Thyroid gland (tissue), 4 donors: ENCODE measurements around the gene MCM10. TPM values are rescaled to one million over a fixed set of nuclear protein-coding genes. Genes with fewer than 3 reads are reported as not detected.
A peak's percentile ranks its signal among the peaks of the same experiment; 100 is the strongest.
"Not testable (repeated sequence)": the region's sequence is repeated elsewhere in the genome, so short reads cannot be mapped to it uniquely, and the experiment has no call there.

Source experiments
- DNase-seq, 2 donors: peaks; one replicate each; pipeline ENCODE4 v3.0.0-alpha.2; 2019
- H3K27ac ChIP-seq, 3 donors: fragments of 200-600 bp; sonication (generic); 1 replicate in 2 of 3; 2 replicates in 1 of 3; pipeline ENCODE4 v1.5.1; 2016 to 2019; ENCODE audit warnings: mild to moderate bottlenecking in 1 of 3, moderate library complexity in 1 of 3
- H3K27me3 ChIP-seq: fragments of 200-600 bp; sonication (generic); one replicate; pipeline ENCODE4 v1.5.1; 2019
- H3K36me3 ChIP-seq, 2 donors: fragments of 200-600 bp; sonication (generic); one replicate each; pipeline ENCODE4 v1.5.1; 2016 to 2019
- H3K4me1 ChIP-seq, 2 donors: fragments of 200-600 bp; sonication (generic); one replicate each; pipeline ENCODE4 v1.5.1; 2017 to 2019
- H3K4me3 ChIP-seq, 3 donors: fragments of 200-600 bp; sonication (generic); replicated peaks in 1 of 3; 1 replicate in 2 of 3; 2 replicates in 1 of 3; pipeline ENCODE4 v1.5.1; 2016; ENCODE audit warnings: mild to moderate bottlenecking in 1 of 3
- H3K9me3 ChIP-seq: fragments of 200-600 bp; sonication (generic); one replicate; pipeline ENCODE4 v1.5.1; 2017
- CTCF ChIP-seq, 6 experiments: fragments of 200-600 bp in 3 of 6; fragments of 450-650 bp in 3 of 6; sonication (generic) in 3 of 6; IDR thresholded peaks; one replicate each; pipeline ENCODE4 v1.5.1; 2016 to 2019; ENCODE audit warnings: antibody characterized with exemption in 6 of 6, mild to moderate bottlenecking in 2 of 6, inconsistent platforms in 1 of 6, moderate library complexity in 1 of 6
- POLR2A ChIP-seq, 2 donors: fragments of 450-650 bp; IDR thresholded peaks; one replicate each; pipeline ENCODE4 v1.6.1; 2017; ENCODE audit warnings: antibody characterized with exemption in 2 of 2, mild to moderate bottlenecking in 2 of 2, moderate library complexity in 1 of 2
- WGBS, 2 donors: methylation state at CpG; one replicate each; pipeline ENCODE4 v1.1.5; 2017; 5-methylcytosine and 5-hydroxymethylcytosine counted together
- intact Hi-C: fragments of 100-400 bp; cut with DNase I; formaldehyde crosslinking; loops from one replicate; pipeline ENCODE4 v1.15.1; 2023
- total RNA-seq, 4 donors: library from RNA; depleted of rRNA; stranded (reverse); fragments of >200 nt; gene quantifications; one replicate each; pipeline ENCODE4 v1.2.3, GENCODE V29; 2016

Gene MCM10
- total RNA-seq, 4 donors from 2014 or later, result 0.24 to 1.4 (median 0.49) TPM

GRCh38 chr10:13147161-13147560, 14.2 kb upstream of the MCM10 start:
- no peak overlapping the region for H3K27ac ChIP-seq
- no peak for DNase-seq
- H3K36me3 ChIP-seq, result no peaks in the 10 kb centered on the region
- no peaks in the 10 kb centered on the region for H3K9me3 ChIP-seq
- intact Hi-C loops, result no loop called here
- H3K4me1 ChIP-seq, result peaks cover 0 to 6% of the 10 kb centered on the region in 2 donors
- H3K4me3 ChIP-seq, result no peak overlapping the region
- no peak for TF ChIP-seq CTCF (IDR thresholded peaks at IDR 0.05)
- no peak for TF ChIP-seq POLR2A (IDR thresholded peaks at IDR 0.05)
- no peaks in the 10 kb centered on the region for H3K27me3 ChIP-seq

DNA sequence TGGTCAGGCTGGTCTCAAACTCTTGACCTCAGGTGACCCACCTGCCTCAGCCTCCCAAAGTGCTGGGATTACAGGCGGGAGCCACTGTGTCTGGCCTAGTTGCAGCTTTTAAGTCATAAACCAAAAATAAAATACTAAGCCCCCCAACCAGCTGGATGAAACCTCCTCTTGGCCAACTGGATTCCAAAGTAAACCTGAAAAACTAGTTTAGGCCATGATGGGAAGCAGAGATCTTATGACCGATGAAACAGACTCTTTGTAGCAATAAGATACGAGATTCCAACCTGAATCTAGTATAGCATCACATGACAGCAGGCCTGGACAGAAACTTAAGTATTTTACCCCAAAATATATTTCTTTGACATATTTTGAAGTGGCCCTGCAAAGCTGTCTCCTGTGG, 9.1 kb upstream of the MCM10 start:
- no peaks in the 10 kb centered on the region for H3K27me3 ChIP-seq
- intact Hi-C loops, result no loop called here
- no peaks in the 10 kb centered on the region for H3K36me3 ChIP-seq
- TF ChIP-seq POLR2A (IDR thresholded peaks at IDR 0.05) (no peak), CTCF (IDR thresholded peaks at IDR 0.05) (no peak)
- DNase-seq, result no peak
- H3K4me3 ChIP-seq, result no peak overlapping the region
- no peak overlapping the region for H3K27ac ChIP-seq
- H3K4me1 ChIP-seq, result no peaks in the 10 kb centered on the region
- 67 to 72% methylated on average over 3 of the region's 3 CpGs for WGBS, 2 donors
- H3K9me3 ChIP-seq, result no peaks in the 10 kb centered on the region

DNA sequence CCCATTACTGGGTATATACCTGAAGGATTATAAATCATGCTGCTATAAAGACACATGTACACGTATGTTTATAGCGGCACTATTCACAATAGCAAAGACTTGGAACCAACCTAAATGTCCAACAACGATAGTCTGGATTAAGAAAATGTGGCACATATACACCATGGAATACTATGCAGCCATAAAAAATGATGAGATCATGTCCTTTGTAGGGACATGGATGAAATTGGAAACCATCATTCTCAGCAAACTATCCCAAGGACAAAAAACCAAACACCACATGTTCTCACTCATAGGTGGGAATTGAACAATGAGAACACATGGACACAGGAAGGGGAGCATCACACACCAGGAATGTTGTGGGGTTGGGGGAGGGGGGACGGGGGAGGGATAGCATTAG, 5.5 kb upstream of the MCM10 start:
- intact Hi-C loops, result not testable (repeated sequence)

DNA sequence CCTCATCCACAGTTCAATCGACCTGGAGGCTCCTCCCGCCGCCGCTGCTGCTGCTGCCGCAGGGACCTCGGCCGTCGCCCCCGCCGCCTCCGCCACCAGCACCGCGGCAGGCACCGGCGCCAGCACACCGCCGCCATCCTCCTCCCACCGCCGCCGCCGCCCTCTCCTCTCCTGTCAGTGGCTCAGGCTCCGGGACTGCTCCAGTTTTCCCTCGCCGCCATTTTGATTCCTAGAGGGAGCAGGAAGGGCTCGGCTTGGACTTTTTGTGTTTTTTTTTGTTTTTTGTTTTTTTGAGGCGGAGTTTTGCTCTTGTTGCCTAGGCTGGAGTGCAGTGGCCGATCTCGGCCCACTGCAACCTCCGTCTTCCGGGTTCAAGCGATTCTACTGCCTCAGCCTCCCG, 3.0 kb upstream of the MCM10 start:
- Histone ChIP-seq H3K9me3 (no peaks in the 10 kb centered on the region), H3K27me3 (no peaks in the 10 kb centered on the region), H3K36me3 (no peaks in the 10 kb centered on the region), H3K4me1 (peaks cover 5 to 12% of the 10 kb centered on the region in 2 donors), H3K27ac (no peak overlapping the region), H3K4me3 (no peak overlapping the region)
- DNase-seq, result peak; percentile 12 to 18
- intact Hi-C loops, result no loop called here
- 42 to 56% methylated on average over 31 to 32 of the region's 32 CpGs for WGBS, 2 donors
- TF ChIP-seq POLR2A (IDR thresholded peaks at IDR 0.05), result no peak
- no peak for TF ChIP-seq CTCF (IDR thresholded peaks at IDR 0.05)

More for the DNA sequence above, 5.5 kb upstream of the MCM10 start:
- DNase-seq, H3K27ac ChIP-seq, H3K4me3 ChIP-seq, H3K27me3 ChIP-seq, H3K36me3 ChIP-seq, H3K4me1 ChIP-seq, H3K9me3 ChIP-seq: not testable (repeated sequence)
- WGBS, 2 donors, result 92 to 94% methylated on average over 4 of the region's 4 CpGs

DNA sequence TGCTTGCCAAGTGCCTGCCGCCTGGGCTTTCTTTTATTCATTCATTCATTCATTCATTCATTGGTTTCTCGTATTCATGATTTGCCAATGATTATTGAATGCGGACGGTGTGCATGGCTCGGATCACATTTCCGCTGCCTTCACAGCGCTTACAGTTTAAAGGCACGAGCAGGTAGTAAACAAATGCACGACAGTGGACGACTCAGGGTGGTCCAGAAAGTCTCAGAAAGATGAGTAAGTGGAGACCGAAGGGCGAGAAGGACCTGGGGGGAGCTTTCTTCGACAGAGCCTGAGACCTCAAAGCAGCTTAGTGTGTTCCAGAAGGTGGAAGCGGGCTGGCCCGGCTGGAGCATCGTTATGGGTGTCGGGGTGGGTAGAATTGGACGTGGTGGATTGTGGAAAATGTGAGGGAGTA, 506 bp downstream of the MCM10 start:
- intact Hi-C loops, result loop anchor here (2.0 kb wide), 1 partner anchor 139 kb away; the partner anchor contains the start of gene PHYH
- Histone ChIP-seq H3K27ac (no peak overlapping the region), H3K4me1 (peaks cover 5 to 12% of the 10 kb centered on the region in 2 donors), H3K36me3 (no peaks in the 10 kb centered on the region), H3K27me3 (no peaks in the 10 kb centered on the region), H3K4me3 (peak overlapping the region in 1 of 3 donors; percentile 23), H3K9me3 (no peaks in the 10 kb centered on the region)
- 3 to 5% methylated on average over 18 of the region's 18 CpGs for WGBS, 2 donors
- DNase-seq, result no peak
- TF ChIP-seq POLR2A (IDR thresholded peaks at IDR 0.05) (no peak), CTCF (IDR thresholded peaks at IDR 0.05) (no peak)

GRCh38 chr10:13163859-13164258, 2.5 kb downstream of the MCM10 start:
- intact Hi-C loops, result no loop called here
- Histone ChIP-seq H3K4me1 (peaks cover 5 to 12% of the 10 kb centered on the region in 2 donors), H3K36me3 (no peaks in the 10 kb centered on the region), H3K27me3 (no peaks in the 10 kb centered on the region), H3K27ac (no peak overlapping the region), H3K4me3 (no peak overlapping the region), H3K9me3 (no peaks in the 10 kb centered on the region)
- TF ChIP-seq POLR2A (IDR thresholded peaks at IDR 0.05) (no peak), CTCF (IDR thresholded peaks at IDR 0.05) (no peak)
- DNase-seq, result no peak
- 90 to 91% methylated on average over 3 of the region's 3 CpGs for WGBS, 2 donors
